GM18507 (cell line): ENCODE measurements around the gene FAM3A.

Source experiments
- DNase-seq: peaks from one replicate; pipeline ENCODE4 v3.0.0; 2011; ENCODE audit warnings: low read depth; ENCODE audit not compliant: insufficient read length; ENCODE audit errors: extremely low spot score
- FAIRE-seq: peaks from 2 replicates; lab custom pipeline; 2011; peaks lifted over from hg19 to GRCh38; lab: Jason Lieb, UNC

Gene FAM3A

GRCh38 chrX:154535892-154536291 is 19.9 kb upstream of the FAM3A start:
- FAIRE-seq (no peak), DNase-seq (no peak)

DNA sequence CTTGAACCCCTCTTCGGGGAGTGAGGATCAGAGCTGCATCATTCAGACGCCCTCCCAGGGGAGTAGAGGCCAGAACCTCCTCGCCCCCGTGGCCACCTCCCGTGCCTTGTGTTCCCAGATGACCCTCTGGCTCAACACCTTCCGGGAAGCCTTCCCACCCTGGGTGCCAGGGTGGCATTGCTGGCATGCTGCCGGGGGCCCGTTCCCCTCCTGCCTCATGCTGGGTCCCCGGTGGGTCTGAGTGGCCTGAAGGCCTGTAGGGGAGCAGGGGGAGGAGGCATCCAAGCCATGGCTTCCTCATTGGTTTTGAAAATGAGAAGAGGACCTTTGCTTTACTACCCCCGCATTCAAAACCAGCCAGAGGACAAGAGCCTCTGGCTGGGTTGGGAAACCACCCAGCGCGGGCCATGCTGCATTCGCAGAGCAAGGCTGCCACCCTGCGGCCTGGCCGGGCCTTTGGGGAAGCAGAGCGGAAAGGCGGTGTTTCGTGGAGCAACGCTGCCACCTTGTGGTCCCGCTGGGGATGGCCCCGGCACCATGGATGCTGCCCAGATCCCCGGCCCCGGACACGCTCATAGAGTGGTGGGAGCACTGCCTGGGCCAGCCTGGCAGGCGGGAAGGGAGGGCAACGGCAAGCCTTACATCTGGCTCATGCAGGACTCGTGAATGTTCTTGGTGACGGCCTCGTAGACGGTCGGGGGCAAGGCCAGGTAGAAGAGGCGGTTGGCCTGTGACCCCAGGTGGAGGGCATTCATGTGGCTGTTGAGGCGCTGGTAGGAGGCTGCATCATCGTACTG is 18.7 kb upstream of the FAM3A start:
- FAIRE-seq (peak; percentile 99), DNase-seq (peak; percentile 58)

DNA sequence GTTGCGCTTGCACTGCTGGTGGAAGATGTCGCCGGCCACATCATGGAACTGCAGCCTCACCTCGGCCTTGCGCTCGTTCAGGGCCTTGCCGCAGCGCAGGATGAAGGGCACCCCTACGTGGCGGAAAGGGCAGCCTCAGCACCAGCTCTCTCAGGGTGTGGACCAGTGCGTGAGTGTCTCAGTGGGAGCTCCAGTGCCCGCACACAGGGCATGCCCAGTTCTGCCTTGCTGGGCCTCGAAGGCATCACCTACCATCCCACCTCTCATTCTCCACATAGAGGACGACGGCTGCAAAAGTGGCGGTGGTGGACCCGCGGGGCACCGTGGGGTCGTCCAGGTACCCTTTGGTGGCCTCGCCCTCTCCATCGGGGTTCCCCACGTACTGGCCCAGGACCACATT is 16.7 kb upstream of the FAM3A start:
- DNase-seq (no peak), FAIRE-seq (no peak)

- no peak for DNase-seq
- FAIRE-seq: no peak
Measured at GRCh38 chrX:154531626-154532025, 15.6 kb upstream of the FAM3A start.

- no peak for FAIRE-seq
- no peak for DNase-seq
Measured at GRCh38 chrX:154530286-154530685, 14.3 kb upstream of the FAM3A start.

GRCh38 chrX:154529206-154529612 is 13.2 kb upstream of the FAM3A start:
- no peak for FAIRE-seq
- DNase-seq: no peak

DNA sequence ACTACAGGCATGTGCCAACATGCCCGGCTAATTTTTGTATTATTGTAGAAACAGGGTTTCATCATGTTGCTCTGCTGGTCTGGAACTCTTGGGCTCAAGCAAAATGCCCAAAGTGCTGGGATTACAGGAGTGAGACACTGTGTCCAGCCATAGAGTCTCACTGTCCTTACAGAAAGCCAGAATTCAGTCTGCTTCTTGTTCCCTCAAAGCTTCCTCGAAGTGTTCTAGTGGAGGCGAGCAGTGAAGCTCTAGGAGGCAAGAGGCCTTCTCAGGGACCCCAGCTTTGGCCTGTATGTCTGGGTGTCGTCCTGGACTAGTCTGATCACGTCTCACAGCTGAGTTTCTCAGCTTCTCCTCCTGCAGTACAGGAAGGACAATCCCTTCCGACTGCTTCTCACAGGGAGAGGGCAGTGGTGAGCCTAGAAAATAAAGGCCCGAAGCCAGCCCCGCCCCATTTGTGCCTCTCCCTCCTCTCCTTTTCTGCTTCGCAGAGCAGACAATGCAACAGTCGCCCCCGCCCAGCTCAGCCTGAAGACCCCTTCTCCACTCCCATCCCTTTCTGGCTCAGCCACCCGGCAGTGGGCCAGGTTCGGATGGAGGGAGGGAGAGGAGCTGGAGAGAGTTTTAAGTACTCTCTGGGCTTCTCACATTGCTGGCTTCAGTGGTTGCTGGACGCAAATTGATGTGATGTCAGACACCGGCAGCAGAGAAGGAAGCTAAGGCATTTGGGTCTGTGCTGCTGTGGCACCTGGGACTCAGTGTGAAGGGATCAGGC is 11.1 kb upstream of the FAM3A start:
- FAIRE-seq (peak; percentile 85), DNase-seq (no peak)

DNA sequence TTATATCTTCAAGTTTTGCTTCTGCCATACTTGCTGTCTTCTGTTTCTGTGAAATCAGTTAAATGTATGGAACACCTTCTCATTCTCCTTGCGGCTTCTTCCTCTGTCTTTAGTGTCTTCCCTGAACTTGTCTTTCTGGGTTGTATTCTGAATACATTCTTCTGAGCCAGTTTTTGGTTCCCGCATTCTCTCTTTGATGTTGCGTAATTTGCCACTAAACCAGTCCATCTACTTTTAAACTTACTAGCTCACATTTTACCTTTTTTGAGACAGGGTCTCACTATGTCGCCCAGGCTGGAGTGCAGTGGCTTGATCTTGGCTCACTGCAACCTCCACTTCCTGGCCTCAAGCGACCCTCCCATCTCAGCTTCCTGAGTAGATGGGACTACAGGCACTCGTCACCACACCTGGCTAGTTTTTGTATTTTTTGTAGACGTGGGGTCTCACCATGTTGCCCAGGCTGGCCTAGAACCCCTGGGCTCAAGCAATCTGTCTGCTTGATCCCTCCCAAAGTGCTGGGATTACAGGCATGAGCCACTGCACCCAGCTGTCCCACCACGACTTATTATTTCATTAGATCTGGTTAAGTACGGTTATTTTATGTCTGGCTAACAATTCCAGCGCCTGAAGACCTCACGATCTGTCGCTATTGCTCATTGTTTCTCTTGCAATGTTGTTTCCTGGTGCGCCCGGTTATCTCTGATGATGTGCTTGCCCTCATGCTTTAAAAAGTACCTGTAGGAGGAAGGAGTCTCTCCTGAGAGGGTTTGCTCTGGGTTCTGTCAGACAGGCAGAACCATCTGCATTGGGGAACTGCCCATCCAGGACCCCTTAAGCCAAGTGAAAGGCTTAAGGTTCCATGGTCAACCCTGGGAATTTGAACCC is 9.8 kb upstream of the FAM3A start:
- DNase-seq (no peak), FAIRE-seq (no peak)

GRCh38 chrX:154519389-154519788 is 3.4 kb upstream of the FAM3A start:
- DNase-seq: no peak
- no peak for FAIRE-seq

GRCh38 chrX:154517101-154517781 is 1.2 kb upstream of the FAM3A start:
- FAIRE-seq: no peak
- DNase-seq: no peak

DNA sequence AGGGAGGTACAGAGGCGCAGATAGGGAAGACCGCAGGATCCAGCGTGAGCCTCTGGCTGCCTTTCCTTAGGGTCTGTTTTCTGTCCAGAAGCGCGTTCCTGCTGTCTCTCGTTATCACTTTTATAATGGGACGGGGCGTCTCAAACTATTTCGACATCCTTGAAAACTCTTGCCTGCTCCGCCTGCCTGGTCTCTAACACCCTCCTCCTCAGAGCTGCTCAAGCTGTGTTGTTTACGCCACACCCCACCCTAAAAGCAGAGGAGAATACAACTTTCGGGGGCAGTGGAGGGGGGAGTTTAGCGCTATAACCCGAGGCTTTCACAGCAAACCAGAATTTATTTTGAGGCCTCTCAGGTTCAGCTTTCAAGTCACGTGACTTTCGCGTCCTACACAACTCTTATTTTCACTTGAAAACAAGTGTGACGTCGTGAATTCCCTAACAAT is 646 bp upstream of the FAM3A start:
- FAIRE-seq: no peak
- DNase-seq: no peak

GRCh38 chrX:154515090-154515965 is 704 bp downstream of the FAM3A start:
- DNase-seq: no peak
- peak; percentile 75 for FAIRE-seq

- FAIRE-seq: no peak
- DNase-seq: no peak
Measured at GRCh38 chrX:154513716-154514115, 2.3 kb downstream of the FAM3A start.

GRCh38 chrX:154512879-154513553 is 3.0 kb downstream of the FAM3A start:
- FAIRE-seq (no peak), DNase-seq (no peak)

- no peak for FAIRE-seq
- no peak for DNase-seq
Measured at GRCh38 chrX:154511761-154512160, 4.3 kb downstream of the FAM3A start.

GRCh38 chrX:154509455-154509854 is 6.6 kb downstream of the FAM3A start:
- FAIRE-seq: no peak
- no peak for DNase-seq

DNA sequence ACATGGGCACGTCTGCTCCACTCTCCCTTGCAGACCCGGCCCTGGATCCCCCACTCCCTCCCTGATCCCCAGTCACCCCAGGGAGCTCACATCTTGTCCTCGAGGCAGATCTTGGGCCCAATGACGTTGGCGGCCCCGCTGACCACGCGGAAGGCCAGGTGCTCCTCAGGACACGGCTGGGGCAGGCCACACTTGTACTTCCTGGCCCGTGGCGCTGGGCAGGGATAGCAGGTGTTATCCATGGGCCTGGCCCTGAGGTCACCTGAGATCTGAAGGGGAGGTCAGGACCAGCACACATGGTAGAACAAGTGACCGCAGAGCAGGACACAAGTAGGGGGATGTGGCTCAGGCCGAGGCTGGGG is 7.7 kb downstream of the FAM3A start:
- FAIRE-seq (no peak), DNase-seq (no peak)
